Measurements from ENCODE around the gene PRKCA.

DNA sequence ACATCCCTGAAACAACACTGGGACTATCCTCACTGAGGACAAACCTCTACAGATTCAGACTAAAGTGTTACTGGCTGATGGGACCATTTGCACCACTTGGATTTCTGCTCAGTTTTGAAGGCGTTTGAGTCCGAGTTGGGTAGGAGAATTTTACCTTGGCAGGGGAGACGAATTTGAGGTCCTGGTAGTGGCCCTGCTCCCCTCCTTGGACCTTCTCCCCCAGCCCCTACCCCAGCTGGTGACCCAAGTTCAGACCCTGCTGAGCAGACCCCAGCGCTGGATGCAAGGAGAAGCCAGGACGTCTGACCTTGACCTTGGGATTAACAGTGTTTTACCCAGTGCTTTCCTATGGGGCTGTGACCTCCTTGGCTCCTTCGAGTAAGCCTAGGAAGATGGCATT lies 546.1 kb downstream of the PRKCA start:
- TF ChIP-seq, protein P1, sequence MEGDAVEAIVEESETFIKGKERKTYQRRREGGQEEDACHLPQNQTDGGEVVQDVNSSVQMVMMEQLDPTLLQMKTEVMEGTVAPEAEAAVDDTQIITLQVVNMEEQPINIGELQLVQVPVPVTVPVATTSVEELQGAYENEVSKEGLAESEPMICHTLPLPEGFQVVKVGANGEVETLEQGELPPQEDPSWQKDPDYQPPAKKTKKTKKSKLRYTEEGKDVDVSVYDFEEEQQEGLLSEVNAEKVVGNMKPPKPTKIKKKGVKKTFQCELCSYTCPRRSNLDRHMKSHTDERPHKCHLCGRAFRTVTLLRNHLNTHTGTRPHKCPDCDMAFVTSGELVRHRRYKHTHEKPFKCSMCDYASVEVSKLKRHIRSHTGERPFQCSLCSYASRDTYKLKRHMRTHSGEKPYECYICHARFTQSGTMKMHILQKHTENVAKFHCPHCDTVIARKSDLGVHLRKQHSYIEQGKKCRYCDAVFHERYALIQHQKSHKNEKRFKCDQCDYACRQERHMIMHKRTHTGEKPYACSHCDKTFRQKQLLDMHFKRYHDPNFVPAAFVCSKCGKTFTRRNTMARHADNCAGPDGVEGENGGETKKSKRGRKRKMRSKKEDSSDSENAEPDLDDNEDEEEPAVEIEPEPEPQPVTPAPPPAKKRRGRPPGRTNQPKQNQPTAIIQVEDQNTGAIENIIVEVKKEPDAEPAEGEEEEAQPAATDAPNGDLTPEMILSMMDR (conservative IDR thresholded peaks at IDR 0.05; ENCODE audit: low read length), result no peak
- no peak for TF ChIP-seq EZH2phosphoT487 (IDR thresholded peaks at IDR 0.05; ENCODE audit: borderline replicate concordance)
